AG10803 (cell line): ENCODE results near the gene ARHGEF17.

ENCODE experiments used
- DNase-seq: peaks from one replicate; pipeline ENCODE4 v3.0.0; 2010; ENCODE audit warnings: low read depth
- H3K4me3 ChIP-seq: 2 replicates; pipeline ENCODE4 v1.5.1; 2011; ENCODE audit warnings: mild to moderate bottlenecking, low read length, control low read depth
- TF ChIP-seq, protein P1 (sequence below): conservative IDR thresholded peaks from 2 replicates; pipeline ENCODE4 v1.5.1; 2011; ENCODE audit warnings: mild to moderate bottlenecking, low read length, control low read depth, inconsistent platforms

ARHGEF17 gene, protein sequence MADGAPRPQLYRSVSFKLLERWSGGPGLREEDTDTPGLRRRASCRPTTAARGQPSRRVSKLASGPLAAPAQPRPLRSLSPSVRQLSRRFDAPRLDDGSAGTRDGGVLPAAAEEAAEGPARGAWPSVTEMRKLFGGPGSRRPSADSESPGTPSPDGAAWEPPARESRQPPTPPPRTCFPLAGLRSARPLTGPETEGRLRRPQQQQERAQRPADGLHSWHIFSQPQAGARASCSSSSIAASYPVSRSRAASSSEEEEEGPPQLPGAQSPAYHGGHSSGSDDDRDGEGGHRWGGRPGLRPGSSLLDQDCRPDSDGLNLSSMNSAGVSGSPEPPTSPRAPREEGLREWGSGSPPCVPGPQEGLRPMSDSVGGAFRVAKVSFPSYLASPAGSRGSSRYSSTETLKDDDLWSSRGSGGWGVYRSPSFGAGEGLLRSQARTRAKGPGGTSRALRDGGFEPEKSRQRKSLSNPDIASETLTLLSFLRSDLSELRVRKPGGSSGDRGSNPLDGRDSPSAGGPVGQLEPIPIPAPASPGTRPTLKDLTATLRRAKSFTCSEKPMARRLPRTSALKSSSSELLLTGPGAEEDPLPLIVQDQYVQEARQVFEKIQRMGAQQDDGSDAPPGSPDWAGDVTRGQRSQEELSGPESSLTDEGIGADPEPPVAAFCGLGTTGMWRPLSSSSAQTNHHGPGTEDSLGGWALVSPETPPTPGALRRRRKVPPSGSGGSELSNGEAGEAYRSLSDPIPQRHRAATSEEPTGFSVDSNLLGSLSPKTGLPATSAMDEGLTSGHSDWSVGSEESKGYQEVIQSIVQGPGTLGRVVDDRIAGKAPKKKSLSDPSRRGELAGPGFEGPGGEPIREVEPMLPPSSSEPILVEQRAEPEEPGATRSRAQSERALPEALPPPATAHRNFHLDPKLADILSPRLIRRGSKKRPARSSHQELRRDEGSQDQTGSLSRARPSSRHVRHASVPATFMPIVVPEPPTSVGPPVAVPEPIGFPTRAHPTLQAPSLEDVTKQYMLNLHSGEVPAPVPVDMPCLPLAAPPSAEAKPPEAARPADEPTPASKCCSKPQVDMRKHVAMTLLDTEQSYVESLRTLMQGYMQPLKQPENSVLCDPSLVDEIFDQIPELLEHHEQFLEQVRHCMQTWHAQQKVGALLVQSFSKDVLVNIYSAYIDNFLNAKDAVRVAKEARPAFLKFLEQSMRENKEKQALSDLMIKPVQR (N-terminal part only)

DNA sequence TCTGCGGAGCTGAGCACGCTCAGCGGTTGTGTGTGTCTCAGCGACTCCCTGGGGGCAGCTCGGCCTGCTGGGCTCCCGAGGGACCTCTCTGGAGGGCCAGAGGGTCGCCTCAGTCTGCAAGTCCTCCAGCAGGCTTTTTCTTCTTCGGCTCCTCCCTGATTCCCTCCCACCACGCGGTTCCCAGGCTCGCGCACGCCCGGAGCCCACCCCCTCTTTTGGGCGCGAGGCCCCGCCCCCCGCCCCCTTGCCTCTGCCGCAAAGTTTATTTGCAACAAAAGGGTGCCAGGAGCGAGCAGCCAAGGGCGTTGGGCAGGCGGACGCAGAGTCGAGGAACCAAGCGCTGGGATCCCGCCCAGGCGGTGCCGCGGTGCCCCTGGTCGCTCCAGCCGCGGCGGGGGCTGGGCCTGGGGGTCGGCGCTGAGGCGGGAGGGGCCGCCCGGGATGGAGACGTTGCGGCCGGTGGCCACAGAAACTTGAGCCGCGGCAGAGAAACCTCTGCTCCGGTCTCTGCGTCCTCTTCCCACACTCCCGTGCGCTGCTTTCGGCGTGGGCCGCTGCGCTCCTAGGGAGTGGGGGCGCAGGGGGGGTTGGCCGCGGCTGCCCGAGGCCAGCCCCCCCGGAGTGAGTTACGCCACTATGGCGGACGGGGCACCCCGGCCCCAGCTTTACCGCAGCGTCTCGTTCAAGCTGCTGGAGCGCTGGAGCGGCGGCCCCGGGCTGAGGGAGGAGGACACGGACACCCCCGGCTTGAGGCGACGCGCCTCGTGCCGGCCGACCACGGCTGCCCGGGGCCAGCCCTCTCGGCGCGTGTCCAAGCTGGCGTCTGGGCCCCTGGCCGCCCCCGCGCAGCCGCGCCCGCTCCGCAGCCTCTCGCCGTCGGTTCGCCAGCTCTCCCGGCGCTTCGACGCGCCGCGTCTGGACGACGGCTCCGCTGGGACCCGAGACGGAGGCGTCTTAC lies at the start of gene ARHGEF17:
ARHGEF17 (plus strand) TSS at position 274 of the 958 bp plus-strand sequence; CDS start at position 637, 363 bp downstream.
- peak; percentile 76 for DNase-seq
- H3K4me3 ChIP-seq, result peak within 1 kb of the TSS; percentile 87
- TF ChIP-seq, protein P1, sequence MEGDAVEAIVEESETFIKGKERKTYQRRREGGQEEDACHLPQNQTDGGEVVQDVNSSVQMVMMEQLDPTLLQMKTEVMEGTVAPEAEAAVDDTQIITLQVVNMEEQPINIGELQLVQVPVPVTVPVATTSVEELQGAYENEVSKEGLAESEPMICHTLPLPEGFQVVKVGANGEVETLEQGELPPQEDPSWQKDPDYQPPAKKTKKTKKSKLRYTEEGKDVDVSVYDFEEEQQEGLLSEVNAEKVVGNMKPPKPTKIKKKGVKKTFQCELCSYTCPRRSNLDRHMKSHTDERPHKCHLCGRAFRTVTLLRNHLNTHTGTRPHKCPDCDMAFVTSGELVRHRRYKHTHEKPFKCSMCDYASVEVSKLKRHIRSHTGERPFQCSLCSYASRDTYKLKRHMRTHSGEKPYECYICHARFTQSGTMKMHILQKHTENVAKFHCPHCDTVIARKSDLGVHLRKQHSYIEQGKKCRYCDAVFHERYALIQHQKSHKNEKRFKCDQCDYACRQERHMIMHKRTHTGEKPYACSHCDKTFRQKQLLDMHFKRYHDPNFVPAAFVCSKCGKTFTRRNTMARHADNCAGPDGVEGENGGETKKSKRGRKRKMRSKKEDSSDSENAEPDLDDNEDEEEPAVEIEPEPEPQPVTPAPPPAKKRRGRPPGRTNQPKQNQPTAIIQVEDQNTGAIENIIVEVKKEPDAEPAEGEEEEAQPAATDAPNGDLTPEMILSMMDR, result no peak

DNA sequence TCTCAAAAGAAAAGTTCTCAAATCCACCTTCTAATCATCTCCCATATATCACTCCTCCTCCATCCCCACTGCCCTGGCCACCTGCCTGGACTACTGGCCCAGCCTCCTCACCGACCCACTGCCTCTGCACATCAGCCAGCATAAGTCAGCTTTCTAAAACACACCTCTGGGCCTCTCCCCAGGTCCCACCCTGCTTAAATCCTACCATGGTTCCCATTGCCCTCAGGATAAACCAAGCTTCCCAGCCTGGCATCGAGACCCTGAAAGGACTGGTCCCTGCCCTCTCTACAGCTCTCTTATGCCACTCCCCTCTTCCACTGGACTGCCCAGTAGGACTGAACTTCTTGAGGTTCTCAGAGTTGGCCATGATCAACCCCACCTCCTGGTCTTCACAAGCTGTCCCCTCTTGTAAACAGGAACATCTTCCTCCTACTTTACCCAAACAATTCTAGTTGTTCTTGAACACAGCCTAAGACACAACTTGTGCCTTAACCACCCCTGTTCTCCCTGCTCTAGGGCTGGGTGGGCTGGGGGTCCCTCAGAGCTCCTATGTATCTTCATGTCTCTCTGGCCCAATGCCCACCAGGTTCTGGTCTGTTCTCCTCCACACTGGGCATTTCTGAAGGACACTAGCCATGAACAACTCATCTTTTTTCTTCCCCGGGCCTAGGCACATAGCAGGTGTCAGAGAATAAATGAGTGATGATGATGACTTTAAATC lies 48.5 kb upstream of the ARHGEF17 start:
- no peak for DNase-seq

DNA sequence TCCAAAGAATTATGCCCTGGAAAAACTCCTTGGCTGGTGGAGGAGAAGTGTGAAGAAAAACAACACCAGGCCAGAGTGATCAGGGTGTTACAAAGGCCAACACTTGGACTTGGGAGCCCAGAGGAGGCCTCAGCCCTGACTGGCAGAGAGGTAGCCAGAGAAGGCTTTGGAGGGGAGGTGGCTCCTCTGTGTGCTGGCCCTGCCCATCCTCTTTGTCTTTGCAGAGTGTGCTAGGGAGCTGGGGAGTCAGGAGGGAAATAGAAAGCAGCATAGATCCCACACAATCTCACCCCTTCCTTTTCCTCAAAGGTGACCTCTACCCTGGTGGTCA lies 48.0 kb upstream of the ARHGEF17 start:
- TF ChIP-seq, protein P1, result no peak
- H3K4me3 ChIP-seq, result no peak overlapping the region
- no peak for DNase-seq

More for the DNA sequence above, 48.5 kb upstream of the ARHGEF17 start:
- TF ChIP-seq, protein P1, result no peak
- H3K4me3 ChIP-seq, result no peak overlapping the region

DNA sequence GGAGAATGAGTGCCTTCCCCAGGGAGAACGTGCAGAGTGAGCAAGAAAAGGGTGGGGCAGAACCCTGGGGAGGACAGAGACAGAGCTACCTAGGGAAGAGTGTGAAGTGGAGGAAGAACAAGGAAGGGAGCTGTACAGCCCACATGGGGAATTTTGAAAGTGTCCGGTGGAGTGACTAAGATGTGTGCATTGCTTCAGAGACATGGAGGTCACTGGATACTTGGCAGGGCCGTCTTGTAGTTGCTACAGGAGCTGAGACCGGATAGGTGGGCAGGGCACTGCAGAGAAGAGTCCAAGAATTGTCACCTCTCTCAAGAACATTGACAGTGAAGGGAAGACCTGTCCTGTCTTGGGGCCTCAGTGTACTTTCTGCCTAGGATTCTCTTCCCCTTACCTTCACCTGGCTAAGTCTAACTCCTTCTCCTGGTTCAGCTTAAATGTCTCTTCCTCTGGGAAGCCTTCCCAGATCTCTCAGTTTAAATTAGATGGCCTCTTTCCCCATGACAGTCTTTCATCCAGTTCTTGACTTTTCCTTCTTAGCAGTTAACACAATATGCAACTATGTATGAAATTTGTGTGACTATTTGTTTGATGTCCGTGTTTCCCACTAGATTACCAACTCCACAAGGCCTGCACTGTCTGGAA lies 45.1 kb upstream of the ARHGEF17 start:
- TF ChIP-seq, protein P1, result no peak
- peak; percentile 51 for DNase-seq
- H3K4me3 ChIP-seq, result no peak overlapping the region

DNA sequence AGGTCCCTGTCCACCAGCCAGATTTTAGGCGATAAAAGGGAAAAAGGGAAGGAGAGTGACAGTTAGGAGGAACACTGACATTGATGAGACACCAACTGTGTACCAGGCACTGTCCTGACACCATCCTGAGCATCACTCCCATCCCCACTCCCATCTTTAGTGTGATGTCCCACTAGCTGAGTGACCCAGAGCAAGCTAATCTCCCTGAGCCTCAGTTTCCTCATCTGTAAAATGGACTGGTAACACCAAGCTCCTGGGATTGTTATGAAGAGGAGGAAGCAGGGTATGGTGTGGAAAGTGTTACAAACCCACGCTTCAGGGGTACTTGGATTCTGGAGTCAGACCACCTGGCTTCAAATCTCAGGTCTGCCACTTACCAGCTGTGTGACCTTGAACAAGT lies 44.4 kb upstream of the ARHGEF17 start:
- TF ChIP-seq, protein P1, result no peak
- DNase-seq, result no peak
- H3K4me3 ChIP-seq, result no peak overlapping the region
